ENCODE results near the gene MSI1. TPM values are rescaled to one million over a fixed set of nuclear protein-coding genes. Genes with fewer than 3 reads are reported as not detected.
A peak's percentile ranks its signal among the peaks of the same experiment; 100 is the strongest.

Gene MSI1
- total and polyA plus RNA-seq, 2 of the 13 experiments (the other 11 are each of a cell fraction or from before 2014, with no cell fraction given) = 0.09 to 0.46 TPM

DNA sequence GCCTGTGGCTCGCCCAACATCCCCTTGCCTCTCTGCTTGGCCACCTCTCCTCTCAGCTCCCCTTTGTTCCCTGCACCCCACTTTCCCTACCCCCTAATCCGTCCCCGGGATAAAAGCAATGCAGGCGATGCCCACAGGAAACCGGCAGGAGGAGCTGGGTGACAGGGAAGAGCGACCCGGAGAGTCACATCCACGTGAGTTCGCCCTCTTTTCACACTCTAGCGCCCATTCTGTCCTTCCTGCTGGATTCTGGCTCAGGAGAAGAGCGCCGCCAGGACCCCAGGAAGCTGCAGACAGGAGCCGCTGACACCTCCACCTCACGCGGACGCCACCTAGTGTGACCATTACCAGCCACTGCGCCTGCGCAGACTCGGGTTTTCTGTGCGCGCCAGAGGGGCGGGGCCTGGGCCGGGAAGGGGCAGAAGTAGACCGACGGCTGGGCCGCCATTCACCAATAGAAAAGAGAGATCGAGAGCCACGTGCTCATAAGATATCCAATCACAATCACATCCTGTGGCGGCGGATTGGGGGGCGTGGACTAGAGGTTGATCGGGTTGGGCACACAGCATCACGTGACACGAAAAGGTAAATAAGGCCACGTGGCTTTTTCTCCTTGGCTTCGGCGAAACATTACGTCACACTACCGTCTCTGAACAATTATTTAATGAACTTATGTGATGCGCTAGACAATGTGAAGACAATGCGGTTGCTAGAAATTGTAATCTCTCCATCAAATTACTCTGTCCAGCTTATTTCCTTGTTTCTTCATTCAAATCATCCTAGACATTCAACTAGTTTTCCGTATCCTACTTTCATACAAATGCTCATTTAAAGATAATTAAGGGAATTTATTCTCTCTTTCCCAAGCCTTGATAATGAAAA is 51.5 kb downstream of the MSI1 start (continued):
- TF ChIP-seq, protein P1, sequence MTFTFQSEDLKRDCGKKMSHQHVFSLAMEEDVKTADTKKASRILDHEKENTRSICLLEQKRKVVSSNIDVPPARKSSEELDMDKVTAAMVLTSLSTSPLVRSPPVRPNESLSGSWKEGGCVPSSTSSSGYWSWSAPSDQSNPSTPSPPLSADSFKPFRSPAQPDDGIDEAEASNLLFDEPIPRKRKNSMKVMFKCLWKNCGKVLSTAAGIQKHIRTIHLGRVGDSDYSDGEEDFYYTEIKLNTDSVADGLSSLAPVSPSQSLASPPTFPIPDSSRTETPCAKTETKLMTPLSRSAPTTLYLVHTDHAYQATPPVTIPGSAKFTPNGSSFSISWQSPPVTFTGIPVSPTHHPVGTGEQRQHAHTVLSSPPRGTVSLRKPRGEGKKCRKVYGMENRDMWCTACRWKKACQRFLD (CRISPR knock-in tag; IDR thresholded peaks at IDR 0.05; ENCODE audit: borderline replicate concordance) = peak; percentile 58; the same call in 1 of the 2 replicates
- TF ChIP-seq FOXJ3 (CRISPR knock-in tag; IDR thresholded peaks at IDR 0.05; ENCODE audit: borderline replicate concordance) (0 out of 2 replicates have a peak, but pooled peaks have one; percentile 23), IRF2 (CRISPR knock-in tag; IDR thresholded peaks at IDR 0.05) (peak; percentile 68; the same call in 1 of the 2 replicates), ZBTB7B (CRISPR knock-in tag; IDR thresholded peaks at IDR 0.05) (0 out of 2 replicates have a peak, but pooled peaks have one; percentile 58), ZNF879 (CRISPR knock-in tag; IDR thresholded peaks at IDR 0.05) (peak; percentile 93), MIER2 (CRISPR knock-in tag; IDR thresholded peaks at IDR 0.05) (0 out of 2 replicates have a peak, but pooled peaks have one; percentile 11), CREM (IDR thresholded peaks at IDR 0.05) (peak; percentile 80), CREM (CRISPR knock-in tag; IDR thresholded peaks at IDR 0.05) (no peak), ZFP1 (CRISPR knock-in tag; IDR thresholded peaks at IDR 0.05) (no peak; the same call in 1 of the 2 replicates), KLF11 (CRISPR knock-in tag; IDR thresholded peaks at IDR 0.05) (peak; percentile 57; the same call in 1 of the 2 replicates), TBX3 (IDR thresholded peaks at IDR 0.05; ENCODE audit: borderline replicate concordance) (peak; percentile 84), ZNF878 (CRISPR knock-in tag; IDR thresholded peaks at IDR 0.05) (no peak), ZNF777 (CRISPR knock-in tag; IDR thresholded peaks at IDR 0.05) (peak; percentile 33; the same call in 1 of the 2 replicates), GPN1 (CRISPR knock-in tag; IDR thresholded peaks at IDR 0.05; ENCODE audit: borderline replicate concordance) (no peak), ZEB1 (IDR thresholded peaks at IDR 0.05; ENCODE audit: insufficient replicate concordance, low read depth) (no peak), WIZ (CRISPR knock-in tag; IDR thresholded peaks at IDR 0.05) (no peak), GATA4 (IDR thresholded peaks at IDR 0.05; ENCODE audit: borderline replicate concordance, low read depth) (0 out of 2 replicates have a peak, but pooled peaks have one; percentile 18), ARNTL (CRISPR knock-in tag; IDR thresholded peaks at IDR 0.05) (peak; percentile 85), MLLT10 (CRISPR knock-in tag; IDR thresholded peaks at IDR 0.05) (no peak)
- TF ChIP-seq, protein P2, sequence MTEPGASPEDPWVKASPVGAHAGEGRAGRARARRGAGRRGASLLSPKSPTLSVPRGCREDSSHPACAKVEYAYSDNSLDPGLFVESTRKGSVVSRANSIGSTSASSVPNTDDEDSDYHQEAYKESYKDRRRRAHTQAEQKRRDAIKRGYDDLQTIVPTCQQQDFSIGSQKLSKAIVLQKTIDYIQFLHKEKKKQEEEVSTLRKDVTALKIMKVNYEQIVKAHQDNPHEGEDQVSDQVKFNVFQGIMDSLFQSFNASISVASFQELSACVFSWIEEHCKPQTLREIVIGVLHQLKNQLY (CRISPR knock-in tag; IDR thresholded peaks at IDR 0.05) = peak; percentile 76; the same call in 1 of the 2 replicates
- TF ChIP-seq, protein P3, sequence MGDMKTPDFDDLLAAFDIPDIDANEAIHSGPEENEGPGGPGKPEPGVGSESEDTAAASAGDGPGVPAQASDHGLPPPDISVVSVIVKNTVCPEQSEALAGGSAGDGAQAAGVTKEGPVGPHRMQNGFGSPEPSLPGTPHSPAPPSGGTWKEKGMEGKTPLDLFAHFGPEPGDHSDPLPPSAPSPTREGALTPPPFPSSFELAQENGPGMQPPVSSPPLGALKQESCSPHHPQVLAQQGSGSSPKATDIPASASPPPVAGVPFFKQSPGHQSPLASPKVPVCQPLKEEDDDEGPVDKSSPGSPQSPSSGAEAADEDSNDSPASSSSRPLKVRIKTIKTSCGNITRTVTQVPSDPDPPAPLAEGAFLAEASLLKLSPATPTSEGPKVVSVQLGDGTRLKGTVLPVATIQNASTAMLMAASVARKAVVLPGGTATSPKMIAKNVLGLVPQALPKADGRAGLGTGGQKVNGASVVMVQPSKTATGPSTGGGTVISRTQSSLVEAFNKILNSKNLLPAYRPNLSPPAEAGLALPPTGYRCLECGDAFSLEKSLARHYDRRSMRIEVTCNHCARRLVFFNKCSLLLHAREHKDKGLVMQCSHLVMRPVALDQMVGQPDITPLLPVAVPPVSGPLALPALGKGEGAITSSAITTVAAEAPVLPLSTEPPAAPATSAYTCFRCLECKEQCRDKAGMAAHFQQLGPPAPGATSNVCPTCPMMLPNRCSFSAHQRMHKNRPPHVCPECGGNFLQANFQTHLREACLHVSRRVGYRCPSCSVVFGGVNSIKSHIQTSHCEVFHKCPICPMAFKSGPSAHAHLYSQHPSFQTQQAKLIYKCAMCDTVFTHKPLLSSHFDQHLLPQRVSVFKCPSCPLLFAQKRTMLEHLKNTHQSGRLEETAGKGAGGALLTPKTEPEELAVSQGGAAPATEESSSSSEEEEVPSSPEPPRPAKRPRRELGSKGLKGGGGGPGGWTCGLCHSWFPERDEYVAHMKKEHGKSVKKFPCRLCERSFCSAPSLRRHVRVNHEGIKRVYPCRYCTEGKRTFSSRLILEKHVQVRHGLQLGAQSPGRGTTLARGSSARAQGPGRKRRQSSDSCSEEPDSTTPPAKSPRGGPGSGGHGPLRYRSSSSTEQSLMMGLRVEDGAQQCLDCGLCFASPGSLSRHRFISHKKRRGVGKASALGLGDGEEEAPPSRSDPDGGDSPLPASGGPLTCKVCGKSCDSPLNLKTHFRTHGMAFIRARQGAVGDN (CRISPR knock-in tag; IDR thresholded peaks at IDR 0.05) = peak; percentile 98
- TF ChIP-seq, protein P4, sequence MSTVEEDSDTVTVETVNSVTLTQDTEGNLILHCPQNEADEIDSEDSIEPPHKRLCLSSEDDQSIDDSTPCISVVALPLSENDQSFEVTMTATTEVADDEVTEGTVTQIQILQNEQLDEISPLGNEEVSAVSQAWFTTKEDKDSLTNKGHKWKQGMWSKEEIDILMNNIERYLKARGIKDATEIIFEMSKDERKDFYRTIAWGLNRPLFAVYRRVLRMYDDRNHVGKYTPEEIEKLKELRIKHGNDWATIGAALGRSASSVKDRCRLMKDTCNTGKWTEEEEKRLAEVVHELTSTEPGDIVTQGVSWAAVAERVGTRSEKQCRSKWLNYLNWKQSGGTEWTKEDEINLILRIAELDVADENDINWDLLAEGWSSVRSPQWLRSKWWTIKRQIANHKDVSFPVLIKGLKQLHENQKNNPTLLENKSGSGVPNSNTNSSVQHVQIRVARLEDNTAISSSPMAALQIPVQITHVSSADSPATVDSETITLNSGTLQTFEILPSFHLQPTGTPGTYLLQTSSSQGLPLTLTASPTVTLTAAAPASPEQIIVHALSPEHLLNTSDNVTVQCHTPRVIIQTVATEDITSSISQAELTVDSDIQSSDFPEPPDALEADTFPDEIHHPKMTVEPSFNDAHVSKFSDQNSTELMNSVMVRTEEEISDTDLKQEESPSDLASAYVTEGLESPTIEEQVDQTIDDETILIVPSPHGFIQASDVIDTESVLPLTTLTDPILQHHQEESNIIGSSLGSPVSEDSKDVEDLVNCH (CRISPR knock-in tag; IDR thresholded peaks at IDR 0.05) = no peak
